Liver (tissue), 9 donors: ENCODE measurements around the gene TIGIT. TPM values are rescaled to one million over a fixed set of nuclear protein-coding genes. Genes with fewer than 3 reads are reported as not detected.

Experiments used
- DNase-seq: peaks from one replicate; pipeline ENCODE4 v3.0.0-alpha.2; 2017; ENCODE audit warnings: low spot score
- H3K27ac ChIP-seq, 2 donors: one replicate each; pipeline ENCODE4 v1.7.0; 2013; ENCODE audit warnings: inconsistent platforms in 2 of 2, low read length in 2 of 2, control low read depth in 1 of 2, low read depth in 1 of 2, mild to moderate bottlenecking in 1 of 2
- H3K27me3 ChIP-seq, 4 donors: one replicate each; pipeline versions ENCODE4 v1.6.1 to v1.7.0; 2013; ENCODE audit warnings: low read length in 3 of 4, inconsistent platforms in 1 of 4, mild to moderate bottlenecking in 1 of 4, moderate library complexity in 1 of 4; ENCODE audit not compliant: control insufficient read depth in 4 of 4, insufficient read depth in 4 of 4
- H3K36me3 ChIP-seq, 4 donors: one replicate each; pipeline versions ENCODE4 v1.6.1 to v1.7.0; 2013; ENCODE audit warnings: low read length in 3 of 4, mild to moderate bottlenecking in 3 of 4, low read depth in 1 of 4, moderate library complexity in 1 of 4; ENCODE audit not compliant: control insufficient read depth in 4 of 4, insufficient read depth in 3 of 4
- H3K4me1 ChIP-seq, 4 donors: one replicate each; pipeline versions ENCODE4 v1.6.1 to v1.7.0; 2013; ENCODE audit warnings: low read length in 3 of 4, mild to moderate bottlenecking in 3 of 4, moderate library complexity in 1 of 4; ENCODE audit not compliant: control insufficient read depth in 4 of 4, insufficient read depth in 4 of 4
- H3K4me3 ChIP-seq, 3 donors: one replicate each; pipeline versions ENCODE4 v1.6.1 to v1.7.0; 2013; ENCODE audit warnings: low read length in 3 of 3, control low read depth in 1 of 3, low read depth in 1 of 3, mild to moderate bottlenecking in 1 of 3
- H3K9ac ChIP-seq, 2 donors: one replicate each; pipeline ENCODE4 v1.7.0; 2013; ENCODE audit warnings: low read length in 2 of 2, mild to moderate bottlenecking in 2 of 2, moderate library complexity in 2 of 2, control low read depth in 1 of 2, low read depth in 1 of 2
- H3K9me3 ChIP-seq, 4 donors: one replicate each; pipeline versions ENCODE4 v1.6.1 to v1.7.0; 2013; ENCODE audit warnings: low read length in 3 of 4; ENCODE audit not compliant: control insufficient read depth in 4 of 4
- CTCF ChIP-seq: fragments of 150-350 bp; IDR thresholded peaks from 2 replicates; pipeline ENCODE4 v1.5.1; 2017; ENCODE audit warnings: improper control_type of control experiment, low read depth, low read length; ENCODE audit not compliant: missing input control
- EGR1 ChIP-seq, 2 donors: IDR thresholded peaks; 2 replicates each; pipeline ENCODE4 v1.6.1; 2016 to 2018; ENCODE audit warnings: antibody characterized with exemption in 2 of 2, low read depth in 2 of 2
- FOXA1 ChIP-seq: IDR thresholded peaks from 2 replicates; pipeline ENCODE4 v1.6.1; 2016; ENCODE audit warnings: antibody characterized with exemption
- FOXA2 ChIP-seq: IDR thresholded peaks from 2 replicates; pipeline ENCODE4 v1.6.1; 2016; ENCODE audit warnings: antibody characterized with exemption
- GABPA ChIP-seq, 2 donors: IDR thresholded peaks in 1 of 2; conservative IDR thresholded peaks in 1 of 2; 2 replicates each; pipeline ENCODE4 v1.6.1; 2016; ENCODE audit warnings: antibody characterized with exemption in 2 of 2, mild to moderate bottlenecking in 1 of 2, moderate library complexity in 1 of 2
- HNF4A ChIP-seq, 2 donors: conservative IDR thresholded peaks; 2 replicates each; pipeline ENCODE4 v1.6.1; 2016; ENCODE audit warnings: antibody characterized with exemption in 2 of 2, mild to moderate bottlenecking in 2 of 2
- HNF4G ChIP-seq: IDR thresholded peaks from 2 replicates; pipeline ENCODE4 v1.6.1; 2016; ENCODE audit warnings: antibody characterized with exemption
- JUND ChIP-seq, 2 donors: IDR thresholded peaks; 2 replicates each; pipeline ENCODE4 v1.6.1; 2016; ENCODE audit warnings: antibody characterized with exemption in 2 of 2
- MAX ChIP-seq: IDR thresholded peaks from 2 replicates; pipeline ENCODE4 v1.6.1; 2016; ENCODE audit warnings: antibody characterized with exemption
- NR2F2 ChIP-seq: IDR thresholded peaks from 2 replicates; pipeline ENCODE4 v1.6.1; 2016; ENCODE audit warnings: antibody characterized with exemption
- RAD21 ChIP-seq, 2 donors: IDR thresholded peaks; 2 replicates each; pipeline ENCODE4 v1.6.1; 2016; ENCODE audit warnings: antibody characterized with exemption in 2 of 2, mild to moderate bottlenecking in 2 of 2
- REST ChIP-seq: IDR thresholded peaks from 2 replicates; pipeline ENCODE4 v1.6.1; 2016; ENCODE audit warnings: antibody characterized with exemption, mild to moderate bottlenecking
- RXRA ChIP-seq, 2 donors: IDR thresholded peaks; 2 replicates each; pipeline ENCODE4 v1.6.1; 2017 to 2018; ENCODE audit warnings: antibody characterized with exemption in 2 of 2, mild to moderate bottlenecking in 1 of 2
- SP1 ChIP-seq: IDR thresholded peaks from 2 replicates; pipeline ENCODE4 v1.6.1; 2018; ENCODE audit warnings: antibody characterized with exemption, mild to moderate bottlenecking
- TAF1 ChIP-seq: conservative IDR thresholded peaks from 2 replicates; pipeline ENCODE4 v1.6.1; 2016; ENCODE audit warnings: antibody characterized with exemption, mild to moderate bottlenecking
- YY1 ChIP-seq: IDR thresholded peaks from 2 replicates; pipeline ENCODE4 v1.6.1; 2016; ENCODE audit warnings: antibody characterized with exemption, mild to moderate bottlenecking
- ZBTB33 ChIP-seq: IDR thresholded peaks from 2 replicates; pipeline ENCODE4 v1.6.1; 2016; ENCODE audit warnings: antibody characterized with exemption
- WGBS: extraction: QIAGEN DNeasy Blood & Tissue Kit; methylation state at CpG from one replicate; pipeline ENCODE4 v1.1.7; 2013; 5-methylcytosine and 5-hydroxymethylcytosine counted together
- polyA plus RNA-seq, 2 donors: library from polyadenylated mRNA; stranded (reverse) in 1 of 2; unstranded in 1 of 2; fragments of 200-250 nt in 1 of 2; fragments of >200 nt in 1 of 2; fragmentation: Nextera tagmentation in 1 of 2; extraction: Ambion mirVana in 1 of 2; gene quantifications; one replicate each; pipeline versions ENCODE4 v1.2.1 to v1.2.3, GENCODE V29; 2013 to 2015
- total RNA-seq, 2 donors: library from RNA; depleted of rRNA; stranded (reverse); fragments of >200 nt; gene quantifications; one replicate each; pipeline ENCODE4 v1.2.3, GENCODE V29; 2014
- TF ChIP-seq, protein P1 (sequence below): IDR thresholded peaks from 2 replicates; pipeline ENCODE4 v1.6.1; 2016; ENCODE audit warnings: antibody characterized with exemption
- donor health status: healthy.
- donor health status: healthy.
- donor health status: healthy.
- donor health status: healthy.
- donor health status: healthy.

Gene TIGIT
- total and polyA plus RNA-seq, 4 donors = 0.06 to 0.92 (median 0.38) TPM

- 82% methylated on average over 2 of the region's 2 CpGs for WGBS
- H3K9me3 ChIP-seq = no peaks in the 10 kb centered on the region
- H3K27ac ChIP-seq = no peak overlapping the region
- H3K27me3 ChIP-seq = no peaks in the 10 kb centered on the region
- peaks cover 0 to 8% (median 4%) of the 10 kb centered on the region in 4 donors for H3K36me3 ChIP-seq
- no peak for DNase-seq
- H3K9ac ChIP-seq = no peak overlapping the region
- H3K4me3 ChIP-seq = no peak overlapping the region
- TF ChIP-seq HNF4G (peak; percentile 68), ZBTB33 (no peak), GABPA (IDR thresholded peaks at IDR 0.05 in 1 of 2, conservative IDR thresholded peaks at IDR 0.05 in 1 of 2) (no peak), TAF1 (no peak), RXRA (IDR thresholded peaks at IDR 0.05) (peak in 1 of 2 donors; percentile 30), RAD21 (IDR thresholded peaks at IDR 0.05) (no peak), EGR1 (IDR thresholded peaks at IDR 0.05; ENCODE audit: low read depth in 2 of 2) (no peak), HNF4A (conservative IDR thresholded peaks at IDR 0.05) (peak; percentile 66 to 88), SP1 (peak; percentile 26), NR2F2 (no peak), YY1 (no peak), FOXA1 (no peak)
- TF ChIP-seq, protein P1, sequence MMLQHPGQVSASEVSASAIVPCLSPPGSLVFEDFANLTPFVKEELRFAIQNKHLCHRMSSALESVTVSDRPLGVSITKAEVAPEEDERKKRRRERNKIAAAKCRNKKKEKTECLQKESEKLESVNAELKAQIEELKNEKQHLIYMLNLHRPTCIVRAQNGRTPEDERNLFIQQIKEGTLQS = no peak
- no peaks in the 10 kb centered on the region for H3K4me1 ChIP-seq
These were observed 37.2 kb downstream of the TIGIT start for GRCh38 chr3:114331007-114331406.

DNA sequence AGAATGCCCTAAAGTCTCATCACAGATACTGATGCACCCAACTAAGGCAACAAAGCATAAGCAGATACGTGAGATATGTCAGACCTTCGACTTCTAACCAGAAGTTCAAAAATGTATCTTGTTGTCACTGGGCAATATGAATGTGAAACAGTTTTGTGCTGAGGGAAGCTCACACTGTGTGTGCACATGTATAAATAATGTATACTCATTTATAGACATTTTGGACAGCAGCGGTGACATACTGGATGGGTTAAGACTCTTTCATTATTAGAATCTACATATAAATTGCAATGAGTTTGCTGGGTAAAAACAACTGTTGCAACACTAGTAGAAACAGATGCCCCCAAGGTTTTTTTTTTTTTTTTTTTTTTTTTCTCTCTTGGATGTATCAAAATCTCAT lies 37.9 kb downstream of the TIGIT start:
- H3K4me3 ChIP-seq = no peak overlapping the region
- H3K9me3 ChIP-seq = no peaks in the 10 kb centered on the region
- no peaks in the 10 kb centered on the region for H3K27me3 ChIP-seq
- no peak overlapping the region for H3K27ac ChIP-seq
- DNase-seq = no peak
- TF ChIP-seq RAD21 (IDR thresholded peaks at IDR 0.05) (no peak), FOXA1 (no peak)
- no peak overlapping the region for H3K9ac ChIP-seq
- no peaks in the 10 kb centered on the region for H3K4me1 ChIP-seq
- 90% methylated on average over 3 of the region's 3 CpGs for WGBS
- peaks cover 0 to 8% (median 4%) of the 10 kb centered on the region in 4 donors for H3K36me3 ChIP-seq

GRCh38 chr3:114332342-114333179 lies 38.7 kb downstream of the TIGIT start:
- no peaks in the 10 kb centered on the region for H3K9me3 ChIP-seq
- H3K36me3 ChIP-seq = peaks cover 0 to 8% (median 4%) of the 10 kb centered on the region in 4 donors
- no peaks in the 10 kb centered on the region for H3K27me3 ChIP-seq
- WGBS = 93% methylated on average over 5 of the region's 5 CpGs
- H3K4me1 ChIP-seq = no peaks in the 10 kb centered on the region
- H3K4me3 ChIP-seq = no peak overlapping the region
- DNase-seq = no peak
- no peak overlapping the region for H3K27ac ChIP-seq
- no peak overlapping the region for H3K9ac ChIP-seq
- TF ChIP-seq FOXA1 = no peak
- no peak for TF ChIP-seq CTCF
- TF ChIP-seq HNF4A (conservative IDR thresholded peaks at IDR 0.05) = no peak
- no peak for TF ChIP-seq HNF4G
- TF ChIP-seq MAX = no peak
- TF ChIP-seq RXRA (IDR thresholded peaks at IDR 0.05) = no peak
- no peak for TF ChIP-seq JUND (IDR thresholded peaks at IDR 0.05)
- no peak for TF ChIP-seq REST
- no peak for TF ChIP-seq YY1
- TF ChIP-seq FOXA2 = no peak
